HCT116 (cell line): Measurements from ENCODE around the gene GATAD2A. TPM values are rescaled to one million over a fixed set of nuclear protein-coding genes. Genes with fewer than 3 reads are reported as not detected.

Experiments
- ATAC-seq: fragments of 200-7000 bp; cut with Tn5 transposase; 2 replicates; pipeline ENCODE4 v1.9.1; 2020; ENCODE audit warnings: mild to moderate bottlenecking, moderate library complexity
- BruUV-seq: library from RNA; stranded (reverse); fragments of 400-500 nt; replicated peaks from 2 replicates; lab custom pipeline; 2021; lab: Mats Ljungman, UMichigan
- CTCF ChIA-PET: fragments of 300-600 bp; sonication (Branson Sonifier 250); formaldehyde crosslinking; loops from one replicate; lab custom pipeline; 2021; ENCODE audit warnings: antibody characterized with exemption; lab: Charles Lee
- POLR2A ChIA-PET: fragments of 300-600, 350-600 bp; sonication (Branson Sonifier 250); formaldehyde crosslinking; loops from one replicate; lab custom pipeline; 2021; ENCODE audit warnings: antibody characterized with exemption; lab: Charles Lee
- RAD21 ChIA-PET, 2 experiments: fragments of 300-600 bp; sonication (Branson Sonifier 250); formaldehyde crosslinking; loops; one replicate each; lab custom pipeline; 2023; ENCODE audit warnings: low total read pairs in 2 of 2; ENCODE audit not compliant: uncharacterized antibody in 2 of 2, unreplicated experiment in 2 of 2, low non-redundant PET in 1 of 2; lab: Charles Lee
- DNase-seq: peaks from one replicate; pipeline ENCODE4 v3.0.0-alpha.2; 2010; ENCODE audit warnings: low read depth, low spot score
- H2AFZ ChIP-seq: fragments of 200-600 bp; shearing (Covaris generic), sonication (generic); 2 replicates; pipeline ENCODE4 v1.6.1; 2017; ENCODE audit warnings: low read depth, mixed run types, mixed read lengths, antibody characterized with exemption, low read length; ENCODE audit not compliant: poor library complexity, severe bottlenecking
- H3K27ac ChIP-seq: 2 replicates; pipeline ENCODE4 v1.5.1; 2012; ENCODE audit warnings: low read depth, low read length
- H3K27me3 ChIP-seq: fragments of 200-600 bp; sonication (generic); 2 replicates; pipeline ENCODE4 v1.6.1; 2016; ENCODE audit warnings: mixed run types, low read length, mixed read lengths; ENCODE audit not compliant: insufficient read depth
- H3K36me3 ChIP-seq, 2 experiments: fragments of 200-500 bp in 1 of 2; fragments of 200-600 bp in 1 of 2; sonication (Bioruptor generic) in 1 of 2; sonication (generic) in 1 of 2; 2 replicates each; pipeline versions ENCODE4 v1.5.1 to v1.6.1; 2014 to 2016; ENCODE audit warnings: low read length in 2 of 2, inconsistent platforms in 1 of 2, mixed read lengths in 1 of 2, mixed run types in 1 of 2; ENCODE audit not compliant: insufficient read depth in 2 of 2, control insufficient read depth in 1 of 2
- H3K4me1 ChIP-seq, 2 experiments: fragments of 200-600 bp in 1 of 2; sonication (generic) in 1 of 2; 2 replicates each; pipeline versions ENCODE4 v1.5.1 to v1.6.1; 2012 to 2017; ENCODE audit warnings: low read length in 2 of 2, inconsistent platforms in 1 of 2, mild to moderate bottlenecking in 1 of 2, mixed read lengths in 1 of 2, mixed run types in 1 of 2, moderate library complexity in 1 of 2; ENCODE audit not compliant: insufficient read depth in 2 of 2, control insufficient read depth in 1 of 2
- H3K4me2 ChIP-seq: fragments of 200-600 bp; sonication (generic); 2 replicates; pipeline ENCODE4 v1.6.1; 2017; ENCODE audit warnings: mixed run types, low read length, mixed read lengths
- H3K4me3 ChIP-seq, 2 experiments: fragments of 200-600 bp in 1 of 2; sonication (generic) in 1 of 2; replicated peaks in 1 of 2; 2 replicates each; pipeline ENCODE4 v1.5.1; 2011 to 2016; ENCODE audit warnings: low read length in 2 of 2, control low read depth in 1 of 2, low read depth in 1 of 2, mild to moderate bottlenecking in 1 of 2, mixed read lengths in 1 of 2, mixed run types in 1 of 2
- H3K79me2 ChIP-seq: fragments of 200-600 bp; sonication (generic); 2 replicates; pipeline ENCODE4 v1.6.1; 2017; ENCODE audit warnings: mild to moderate bottlenecking, mixed run types, low read length, moderate library complexity, mixed read lengths; ENCODE audit not compliant: insufficient read depth
- H3K9ac ChIP-seq: fragments of 200-600 bp; sonication (generic); 2 replicates; pipeline ENCODE4 v1.6.1; 2016; ENCODE audit warnings: low read length, mixed read lengths
- H3K9me2 ChIP-seq: fragments of 200-600 bp; sonication (generic), shearing (Covaris generic); 2 replicates; pipeline ENCODE4 v1.6.1; 2017; ENCODE audit warnings: mixed run types, mild to moderate bottlenecking, moderate library complexity; ENCODE audit not compliant: insufficient read depth
- H3K9me3 ChIP-seq, 2 experiments: fragments of 200-500 bp in 1 of 2; fragments of 200-600 bp in 1 of 2; sonication (Bioruptor generic) in 1 of 2; sonication (generic) in 1 of 2; 2 replicates each; pipeline ENCODE4 v1.6.1; 2014 to 2017; ENCODE audit warnings: low read length in 2 of 2, mixed read lengths in 2 of 2, inconsistent platforms in 1 of 2, low read depth in 1 of 2, mild to moderate bottlenecking in 1 of 2, mixed run types in 1 of 2, moderate library complexity in 1 of 2; ENCODE audit not compliant: control insufficient read depth in 1 of 2, insufficient read depth in 1 of 2
- H4K20me1 ChIP-seq: fragments of 200-600 bp; sonication (generic), shearing (Covaris generic); 2 replicates; pipeline ENCODE4 v1.6.1; 2017; ENCODE audit warnings: mixed run types, mild to moderate bottlenecking, moderate library complexity; ENCODE audit not compliant: insufficient read depth
- CEBPB ChIP-seq: IDR thresholded peaks from 2 replicates; pipeline ENCODE4 v1.6.1; 2012; ENCODE audit warnings: low read depth
- EGR1 ChIP-seq: IDR thresholded peaks from 2 replicates; pipeline ENCODE4 v1.6.1; 2012; ENCODE audit warnings: low read depth
- ELF1 ChIP-seq: IDR thresholded peaks from 2 replicates; pipeline ENCODE4 v1.6.1; 2012; ENCODE audit warnings: low read depth, borderline replicate concordance
- EZH2 ChIP-seq: fragments of 200-600 bp; sonication (generic); IDR thresholded peaks from 2 replicates; pipeline ENCODE4 v1.6.1; 2017; ENCODE audit warnings: antibody characterized with exemption, mixed run types
- JUND ChIP-seq: IDR thresholded peaks from 2 replicates; pipeline ENCODE4 v1.6.1; 2012
- POLR2AphosphoS5 ChIP-seq: IDR thresholded peaks from 2 replicates; pipeline ENCODE4 v1.6.1; 2011; ENCODE audit warnings: mild to moderate bottlenecking, low read depth, low read length, moderate library complexity
- RAD21 ChIP-seq: IDR thresholded peaks from 2 replicates; pipeline ENCODE4 v1.6.1; 2012; ENCODE audit warnings: low read depth, mild to moderate bottlenecking
- SIN3A ChIP-seq: IDR thresholded peaks from 2 replicates; pipeline ENCODE4 v1.6.1; 2012; ENCODE audit warnings: low read depth
- SP1 ChIP-seq: IDR thresholded peaks from 2 replicates; pipeline ENCODE4 v1.6.1; 2012; ENCODE audit warnings: low read depth
- SRF ChIP-seq: IDR thresholded peaks from 2 replicates; pipeline ENCODE4 v1.6.1; 2012; ENCODE audit warnings: low read depth
- TCF7L2 ChIP-seq: IDR thresholded peaks from 2 replicates; pipeline ENCODE4 v1.7.0; 2011; ENCODE audit warnings: borderline replicate concordance, inconsistent platforms; ENCODE audit not compliant: insufficient read depth, insufficient read length; ENCODE audit errors: extremely low read depth
- YY1 ChIP-seq: IDR thresholded peaks from 2 replicates; pipeline ENCODE4 v1.6.1; 2011; ENCODE audit warnings: low read length, low read depth, moderate library complexity, mild to moderate bottlenecking; ENCODE audit not compliant: insufficient replicate concordance; ENCODE audit errors: extremely low read depth
- ZNF274 ChIP-seq: fragments of 200-500 bp; sonication (Bioruptor generic); IDR thresholded peaks from 2 replicates; pipeline ENCODE4 v1.6.1; 2014; ENCODE audit warnings: mild to moderate bottlenecking, low read depth, low read length, inconsistent platforms
- intact Hi-C: fragments of 100-400 bp; cut with micrococcal nuclease; formaldehyde crosslinking; loops from 2 replicates; pipeline ENCODE4 v1.10.0; 2022
- total RNA-seq: library from RNA; stranded (reverse); gene quantifications from one replicate; pipeline ENCODE4 v1.2.1, GENCODE V29; 2021; ENCODE audit not compliant: unreplicated experiment
- TF ChIP-seq, protein P1 (sequence below): IDR thresholded peaks from 2 replicates; pipeline ENCODE4 v1.6.1; 2011; ENCODE audit warnings: mild to moderate bottlenecking, low read length, moderate library complexity; ENCODE audit not compliant: insufficient replicate concordance; ENCODE audit errors: extremely low read depth
- TF ChIP-seq, protein P2 (sequence below): IDR thresholded peaks from 2 replicates; pipeline ENCODE4 v1.6.1; 2012
- TF ChIP-seq, protein P3 (sequence below): IDR thresholded peaks from 2 replicates; pipeline ENCODE4 v1.6.1; 2012

GATAD2A gene
- total RNA-seq, 1 experiment from 2014 or later, result 130 TPM

DNA sequence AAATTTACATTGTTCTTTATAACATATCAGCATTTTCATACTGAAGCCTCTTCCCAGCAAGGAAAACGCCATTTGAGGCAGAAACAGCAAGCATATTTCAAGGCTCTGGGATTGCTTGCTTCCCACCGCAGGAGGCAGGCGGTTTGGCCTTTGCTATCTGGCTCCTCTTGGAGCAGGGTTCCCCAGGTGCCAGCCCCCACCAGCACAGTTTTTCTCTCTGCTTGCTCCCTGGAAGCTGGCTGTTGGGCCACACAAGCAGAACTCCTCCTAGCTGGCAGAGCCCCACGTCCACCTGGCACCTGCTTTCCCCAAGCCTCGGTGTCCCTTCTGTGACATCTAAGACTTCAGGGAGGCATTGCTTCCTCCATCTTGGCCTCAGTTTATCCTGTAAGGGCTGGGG lies 16.7 kb downstream of the GATAD2A start:
- Histone ChIP-seq H4K20me1 (peaks cover 15% of the 10 kb centered on the region; the same call in 1 of the 2 replicates), H3K79me2 (peaks cover 97% of the 10 kb centered on the region), H3K36me3 (0 out of 4 replicates have a peak, but pooled peaks cover 0 to 4% of the 10 kb centered on the region in 2 experiments), H3K4me2 (no peak overlapping the region), H3K9me2 (no peaks in the 10 kb centered on the region), H3K27me3 (no peaks in the 10 kb centered on the region), H3K4me1 (no peaks in the 10 kb centered on the region), H2AFZ (no peak overlapping the region), H3K4me3 (no peak overlapping the region), H3K9ac (no peak overlapping the region), H3K9me3 (no peaks in the 10 kb centered on the region), H3K27ac (no peak overlapping the region)
- POLR2A ChIA-PET, result no interaction called here
- DNase-seq, result no peak
- TF ChIP-seq, protein P1, sequence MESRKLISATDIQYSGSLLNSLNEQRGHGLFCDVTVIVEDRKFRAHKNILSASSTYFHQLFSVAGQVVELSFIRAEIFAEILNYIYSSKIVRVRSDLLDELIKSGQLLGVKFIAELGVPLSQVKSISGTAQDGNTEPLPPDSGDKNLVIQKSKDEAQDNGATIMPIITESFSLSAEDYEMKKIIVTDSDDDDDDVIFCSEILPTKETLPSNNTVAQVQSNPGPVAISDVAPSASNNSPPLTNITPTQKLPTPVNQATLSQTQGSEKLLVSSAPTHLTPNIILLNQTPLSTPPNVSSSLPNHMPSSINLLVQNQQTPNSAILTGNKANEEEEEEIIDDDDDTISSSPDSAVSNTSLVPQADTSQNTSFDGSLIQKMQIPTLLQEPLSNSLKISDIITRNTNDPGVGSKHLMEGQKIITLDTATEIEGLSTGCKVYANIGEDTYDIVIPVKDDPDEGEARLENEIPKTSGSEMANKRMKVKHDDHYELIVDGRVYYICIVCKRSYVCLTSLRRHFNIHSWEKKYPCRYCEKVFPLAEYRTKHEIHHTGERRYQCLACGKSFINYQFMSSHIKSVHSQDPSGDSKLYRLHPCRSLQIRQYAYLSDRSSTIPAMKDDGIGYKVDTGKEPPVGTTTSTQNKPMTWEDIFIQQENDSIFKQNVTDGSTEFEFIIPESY, result no peak
- TF ChIP-seq SRF, result no peak
- TF ChIP-seq YY1, result no peak
- no peak for TF ChIP-seq SIN3A
- TF ChIP-seq EZH2, result no peak
- no peak for TF ChIP-seq RAD21
- TF ChIP-seq ZNF274, result no peak
- TF ChIP-seq, protein P2, sequence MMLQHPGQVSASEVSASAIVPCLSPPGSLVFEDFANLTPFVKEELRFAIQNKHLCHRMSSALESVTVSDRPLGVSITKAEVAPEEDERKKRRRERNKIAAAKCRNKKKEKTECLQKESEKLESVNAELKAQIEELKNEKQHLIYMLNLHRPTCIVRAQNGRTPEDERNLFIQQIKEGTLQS, result no peak
- no peak for TF ChIP-seq ELF1
- TF ChIP-seq CEBPB, result no peak
- TF ChIP-seq, protein P3, sequence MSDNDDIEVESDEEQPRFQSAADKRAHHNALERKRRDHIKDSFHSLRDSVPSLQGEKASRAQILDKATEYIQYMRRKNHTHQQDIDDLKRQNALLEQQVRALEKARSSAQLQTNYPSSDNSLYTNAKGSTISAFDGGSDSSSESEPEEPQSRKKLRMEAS, result no peak
- TF ChIP-seq EGR1, result no peak
- no peak for TF ChIP-seq TCF7L2
- no peak for TF ChIP-seq JUND
- TF ChIP-seq SP1, result no peak
- no peak for TF ChIP-seq POLR2AphosphoS5
- no peak for ATAC-seq
- CTCF ChIA-PET, result no interaction called here
- BruUV-seq, result no TSS peak
- RAD21 ChIA-PET, result no interaction called here
- intact Hi-C loops, result no loop called here
